ENCODE results near the gene RWDD1.
"Not testable (repeated sequence)": the region's sequence is repeated elsewhere in the genome, so short reads cannot be mapped to it uniquely, and the experiment has no call there.

Gene RWDD1

GRCh38 chr6:116561377-116562018, 9.8 kb upstream of the RWDD1 start:
- peak; percentile 81 for DNase-seq

- no peak for DNase-seq
Observed at GRCh38 chr6:116562019-116562403, 9.3 kb upstream of the RWDD1 start.

- no peak for DNase-seq
Observed at GRCh38 chr6:116562614-116563013, 8.7 kb upstream of the RWDD1 start.

GRCh38 chr6:116563830-116564229, 7.5 kb upstream of the RWDD1 start:
- no peak for DNase-seq

GRCh38 chr6:116564311-116564710, 7.0 kb upstream of the RWDD1 start:
- DNase-seq: no peak

- peak; percentile 33 for DNase-seq
Observed at GRCh38 chr6:116564921-116565872, 6.1 kb upstream of the RWDD1 start.

GRCh38 chr6:116568111-116568510, 3.2 kb upstream of the RWDD1 start:
- no peak for DNase-seq

- DNase-seq: no peak
Observed at GRCh38 chr6:116568821-116569755, 2.2 kb upstream of the RWDD1 start.

GRCh38 chr6:116571683-116572000, 338 bp downstream of the RWDD1 start:
- no peak for DNase-seq

- no peak for DNase-seq
Observed at GRCh38 chr6:116572162-116572561, 858 bp downstream of the RWDD1 start.

- DNase-seq: no peak
Observed at GRCh38 chr6:116575227-116575626, 3.9 kb downstream of the RWDD1 start.

GRCh38 chr6:116577486-116577885, 6.2 kb downstream of the RWDD1 start:
- DNase-seq: no peak

GRCh38 chr6:116578335-116578734, 7.0 kb downstream of the RWDD1 start:
- DNase-seq: no peak

- DNase-seq: no peak
Observed at GRCh38 chr6:116579143-116579542, 7.8 kb downstream of the RWDD1 start.

GRCh38 chr6:116580198-116580597, 8.9 kb downstream of the RWDD1 start:
- DNase-seq: no peak

GRCh38 chr6:116586276-116586675, 15.0 kb downstream of the RWDD1 start:
- no peak for DNase-seq

- DNase-seq: no peak
Observed at GRCh38 chr6:116586738-116587137, 15.4 kb downstream of the RWDD1 start.

GRCh38 chr6:116595247-116595646, 23.9 kb downstream of the RWDD1 start:
- no peak for DNase-seq

- no peak for DNase-seq
Observed at GRCh38 chr6:116596815-116597214, 25.5 kb downstream of the RWDD1 start.

- not testable (repeated sequence) for DNase-seq
Observed at GRCh38 chr6:116603916-116604315, 32.6 kb downstream of the RWDD1 start.

GRCh38 chr6:116604868-116605267, 33.6 kb downstream of the RWDD1 start:
- DNase-seq: not testable (repeated sequence)

GRCh38 chr6:116605935-116606334, 34.6 kb downstream of the RWDD1 start:
- no peak for DNase-seq

GRCh38 chr6:116611056-116611455, 39.8 kb downstream of the RWDD1 start:
- DNase-seq: no peak

All from stimulated activated CD8-positive, alpha-beta memory T cell treated with anti-CD3 and anti-CD28 coated beads, Interleukin-4, amount 100 ng/mL, for 48 hours (primary cell).